Activated naive CD8-positive, alpha-beta T cell treated with anti-CD3 and anti-CD28 coated beads for 36 hours (primary cell): Measurements from ENCODE around the gene MYL4. TPM values are rescaled to one million over a fixed set of nuclear protein-coding genes. Genes with fewer than 3 reads are reported as not detected.
"Not testable (repeated sequence)": the region's sequence is repeated elsewhere in the genome, so short reads cannot be mapped to it uniquely, and the experiment has no call there.

Experiments used
- DNase-seq: peaks from one replicate; pipeline ENCODE4 v3.0.0; 2021
- H3K27ac Mint-ChIP-seq: one replicate; pipeline ENCODE4 v1.8.0; 2022; ENCODE audit warnings: mild to moderate bottlenecking, moderate library complexity, mixed read lengths
- H3K27me3 Mint-ChIP-seq: one replicate; pipeline ENCODE4 v1.8.0; 2022; ENCODE audit warnings: mild to moderate bottlenecking, mixed read lengths
- H3K36me3 Mint-ChIP-seq: one replicate; pipeline ENCODE4 v1.8.0; 2021; ENCODE audit warnings: mild to moderate bottlenecking, mixed read lengths
- H3K4me1 Mint-ChIP-seq: one replicate; pipeline ENCODE4 v1.8.0; 2021; ENCODE audit warnings: mixed read lengths
- H3K4me3 Mint-ChIP-seq: one replicate; pipeline ENCODE4 v1.8.0; 2022; ENCODE audit warnings: mild to moderate bottlenecking, moderate library complexity, mixed read lengths
- H3K9me3 Mint-ChIP-seq: one replicate; pipeline ENCODE4 v1.8.0; 2022; ENCODE audit warnings: mixed read lengths
- total RNA-seq, 2 experiments: library from RNA; stranded (reverse); gene quantifications; one replicate each; pipeline ENCODE4 v1.2.3, GENCODE V29; 2021

The MYL4 gene
- not detected for total RNA-seq

- no peak for DNase-seq
- Mint-ChIP-seq H3K36me3 (no peaks in the 10 kb centered on the region), H3K4me1 (peaks cover 31% of the 10 kb centered on the region), H3K4me3 (no peak within 1 kb of the TSS), H3K27me3 (no peaks in the 10 kb centered on the region), H3K27ac (no peak within 1 kb of the TSS), H3K9me3 (no peaks in the 10 kb centered on the region)
These were observed at the start of gene MYL4 for GRCh38 chr17:47208744-47209488. Gene MYL4, plus strand, starts transcription at chr17:47209348. Its CDS starts 75 bp downstream, at chr17:47209423.

- Mint-ChIP-seq H3K9me3 (no peaks in the 10 kb centered on the region), H3K4me3 (no peak overlapping the region), H3K27me3 (no peaks in the 10 kb centered on the region), H3K4me1 (peaks cover 17% of the 10 kb centered on the region), H3K36me3 (peaks cover 7% of the 10 kb centered on the region), H3K27ac (peak overlapping the region; percentile 43)
- DNase-seq: no peak
These were observed 47.0 kb upstream of the MYL4 start for GRCh38 chr17:47162013-47162622.

GRCh38 chr17:47164263-47164662 lies 44.9 kb upstream of the MYL4 start:
- Mint-ChIP-seq H3K9me3 (no peaks in the 10 kb centered on the region), H3K27me3 (no peaks in the 10 kb centered on the region), H3K4me1 (peaks cover 17% of the 10 kb centered on the region), H3K27ac (no peak overlapping the region), H3K36me3 (peaks cover 17% of the 10 kb centered on the region), H3K4me3 (no peak overlapping the region)
- no peak for DNase-seq

- H3K4me1 Mint-ChIP-seq: peaks cover 17% of the 10 kb centered on the region
- DNase-seq: no peak
- H3K36me3 Mint-ChIP-seq: peaks cover 18% of the 10 kb centered on the region
- no peak overlapping the region for H3K4me3 Mint-ChIP-seq
- H3K27ac Mint-ChIP-seq: no peak overlapping the region
- no peaks in the 10 kb centered on the region for H3K27me3 Mint-ChIP-seq
- H3K9me3 Mint-ChIP-seq: no peaks in the 10 kb centered on the region
These were observed 44.0 kb upstream of the MYL4 start for GRCh38 chr17:47165137-47165536.

GRCh38 chr17:47166854-47167253 lies 42.3 kb upstream of the MYL4 start:
- H3K4me1 Mint-ChIP-seq: peaks cover 17% of the 10 kb centered on the region
- DNase-seq, H3K9me3 Mint-ChIP-seq, H3K27ac Mint-ChIP-seq, H3K4me3 Mint-ChIP-seq, H3K27me3 Mint-ChIP-seq: not testable (repeated sequence)
- peaks cover 19% of the 10 kb centered on the region for H3K36me3 Mint-ChIP-seq

GRCh38 chr17:47168896-47169295 lies 40.3 kb upstream of the MYL4 start:
- H3K36me3 Mint-ChIP-seq: peaks cover 19% of the 10 kb centered on the region
- H3K27me3 Mint-ChIP-seq, H3K27ac Mint-ChIP-seq, H3K4me1 Mint-ChIP-seq, H3K9me3 Mint-ChIP-seq, H3K4me3 Mint-ChIP-seq, DNase-seq: not testable (repeated sequence)

- no peak for DNase-seq
- Mint-ChIP-seq H3K9me3 (no peaks in the 10 kb centered on the region), H3K27me3 (no peaks in the 10 kb centered on the region), H3K36me3 (peaks cover 27% of the 10 kb centered on the region), H3K4me3 (no peak overlapping the region), H3K4me1 (peaks cover 15% of the 10 kb centered on the region), H3K27ac (no peak overlapping the region)
These were observed 38.4 kb upstream of the MYL4 start for GRCh38 chr17:47170710-47171109.

GRCh38 chr17:47172696-47173565 lies 36.2 kb upstream of the MYL4 start:
- H3K27ac Mint-ChIP-seq: no peak overlapping the region
- H3K36me3 Mint-ChIP-seq: peaks cover 27% of the 10 kb centered on the region
- no peak for DNase-seq
- peaks cover 25% of the 10 kb centered on the region for H3K4me1 Mint-ChIP-seq
- H3K27me3 Mint-ChIP-seq: no peaks in the 10 kb centered on the region
- H3K9me3 Mint-ChIP-seq: no peaks in the 10 kb centered on the region
- H3K4me3 Mint-ChIP-seq: no peak overlapping the region

- not testable (repeated sequence) for H3K9me3 Mint-ChIP-seq, H3K27ac Mint-ChIP-seq, DNase-seq, H3K4me3 Mint-ChIP-seq, H3K27me3 Mint-ChIP-seq
- H3K36me3 Mint-ChIP-seq: peaks cover 29% of the 10 kb centered on the region
- H3K4me1 Mint-ChIP-seq: peaks cover 29% of the 10 kb centered on the region
These were observed 34.3 kb upstream of the MYL4 start for GRCh38 chr17:47174823-47175222.

GRCh38 chr17:47176389-47176826 lies 32.7 kb upstream of the MYL4 start:
- H3K27ac Mint-ChIP-seq: no peak overlapping the region
- peaks cover 31% of the 10 kb centered on the region for H3K36me3 Mint-ChIP-seq
- H3K9me3 Mint-ChIP-seq: no peaks in the 10 kb centered on the region
- H3K27me3 Mint-ChIP-seq: no peaks in the 10 kb centered on the region
- H3K4me3 Mint-ChIP-seq: no peak overlapping the region
- DNase-seq: no peak
- peaks cover 33% of the 10 kb centered on the region for H3K4me1 Mint-ChIP-seq

- peaks cover 40% of the 10 kb centered on the region for H3K4me1 Mint-ChIP-seq
- H3K27ac Mint-ChIP-seq: no peak overlapping the region
- no peaks in the 10 kb centered on the region for H3K27me3 Mint-ChIP-seq
- H3K4me3 Mint-ChIP-seq: no peak overlapping the region
- H3K36me3 Mint-ChIP-seq: peaks cover 31% of the 10 kb centered on the region
- DNase-seq: no peak
- no peaks in the 10 kb centered on the region for H3K9me3 Mint-ChIP-seq
These were observed 31.9 kb upstream of the MYL4 start for GRCh38 chr17:47177261-47177660.

- no peak overlapping the region for H3K27ac Mint-ChIP-seq
- no peaks in the 10 kb centered on the region for H3K27me3 Mint-ChIP-seq
- no peaks in the 10 kb centered on the region for H3K9me3 Mint-ChIP-seq
- no peak for DNase-seq
- peaks cover 39% of the 10 kb centered on the region for H3K4me1 Mint-ChIP-seq
- H3K36me3 Mint-ChIP-seq: peaks cover 28% of the 10 kb centered on the region
- no peak overlapping the region for H3K4me3 Mint-ChIP-seq
These were observed 30.0 kb upstream of the MYL4 start for GRCh38 chr17:47179141-47179540.

GRCh38 chr17:47180337-47180736 lies 28.8 kb upstream of the MYL4 start:
- H3K27me3 Mint-ChIP-seq: no peaks in the 10 kb centered on the region
- H3K4me3 Mint-ChIP-seq: no peak overlapping the region
- peaks cover 40% of the 10 kb centered on the region for H3K4me1 Mint-ChIP-seq
- peaks cover 20% of the 10 kb centered on the region for H3K36me3 Mint-ChIP-seq
- no peak for DNase-seq
- no peaks in the 10 kb centered on the region for H3K9me3 Mint-ChIP-seq
- H3K27ac Mint-ChIP-seq: no peak overlapping the region

- H3K9me3 Mint-ChIP-seq, H3K27ac Mint-ChIP-seq, DNase-seq, H3K27me3 Mint-ChIP-seq, H3K4me3 Mint-ChIP-seq: not testable (repeated sequence)
- Mint-ChIP-seq H3K4me1 (peaks cover 42% of the 10 kb centered on the region), H3K36me3 (peaks cover 22% of the 10 kb centered on the region)
These were observed 28.2 kb upstream of the MYL4 start for GRCh38 chr17:47180988-47181387.

- H3K27ac Mint-ChIP-seq: no peak overlapping the region
- no peaks in the 10 kb centered on the region for H3K27me3 Mint-ChIP-seq
- no peaks in the 10 kb centered on the region for H3K9me3 Mint-ChIP-seq
- no peak for DNase-seq
- H3K4me1 Mint-ChIP-seq: peaks cover 41% of the 10 kb centered on the region
- H3K36me3 Mint-ChIP-seq: peaks cover 16% of the 10 kb centered on the region
- H3K4me3 Mint-ChIP-seq: no peak overlapping the region
These were observed 24.5 kb upstream of the MYL4 start for GRCh38 chr17:47184681-47185080.
